Stimulated activated CD4-positive, alpha-beta T cell treated with anti-CD3 and anti-CD28 coated beads, Interleukin-12 subunit alpha, Interleukin-12 subunit beta, amount 100 ng/mL, for 24 hours (primary cell): ENCODE data around the gene CNDP2.
A peak's percentile ranks its signal among the peaks of the same experiment; 100 is the strongest.

ENCODE experiments used
- DNase-seq, 2 experiments: peaks; one replicate each; pipeline ENCODE4 v3.0.0-alpha.2; 2020; ENCODE audit warnings: low read depth in 2 of 2

Gene CNDP2

DNA sequence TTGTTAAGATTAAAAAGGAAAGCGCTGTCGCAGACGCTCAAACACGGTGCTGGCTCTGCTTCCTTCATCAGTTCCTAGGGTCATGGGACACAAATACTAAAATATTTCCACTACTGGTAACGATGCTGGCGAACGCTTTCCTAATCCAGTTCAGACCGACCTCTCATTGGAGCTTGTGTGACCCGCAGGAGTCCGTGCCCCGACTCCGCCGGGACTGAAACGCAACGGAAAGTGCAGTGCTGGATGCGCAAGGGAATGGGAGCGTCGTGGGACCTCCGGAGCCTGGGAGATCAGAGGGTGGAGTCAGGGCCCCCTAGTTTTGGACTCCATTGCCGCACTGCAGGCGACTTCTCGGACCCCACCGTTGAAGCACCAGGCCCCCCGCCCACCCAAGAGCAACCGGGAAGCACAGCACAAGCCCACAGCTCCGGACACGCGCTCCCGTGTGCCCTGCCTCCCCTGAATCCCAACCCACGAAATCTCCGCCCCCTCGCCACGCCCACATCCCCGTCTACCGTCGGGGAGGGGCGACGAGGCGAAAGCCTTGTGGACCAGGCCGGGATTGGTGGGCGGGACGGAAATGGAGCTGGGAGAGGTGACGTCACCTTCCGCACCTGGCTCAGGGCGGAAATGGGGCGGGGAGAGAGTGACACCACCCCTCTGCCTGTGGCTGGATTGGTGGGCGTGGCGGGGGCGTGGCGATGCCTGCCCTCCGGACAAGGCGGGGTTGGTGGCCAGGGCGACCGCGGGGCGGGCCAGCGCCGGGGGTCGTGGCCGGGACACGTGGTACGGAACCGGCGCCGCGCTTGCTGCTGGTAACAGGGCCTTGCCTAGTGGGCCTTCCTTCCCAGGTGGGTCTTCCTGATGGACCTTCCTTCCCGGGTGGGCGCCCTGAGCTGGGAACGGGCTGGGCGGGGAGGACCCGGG lies at the start of gene CNDP2:
Gene CNDP2 (plus strand): TSS at position 783 of the 927 bp plus-strand sequence. CDS start 3,611 bp downstream, outside the sequence.
- DNase-seq: peak; percentile 98 to 100

DNA sequence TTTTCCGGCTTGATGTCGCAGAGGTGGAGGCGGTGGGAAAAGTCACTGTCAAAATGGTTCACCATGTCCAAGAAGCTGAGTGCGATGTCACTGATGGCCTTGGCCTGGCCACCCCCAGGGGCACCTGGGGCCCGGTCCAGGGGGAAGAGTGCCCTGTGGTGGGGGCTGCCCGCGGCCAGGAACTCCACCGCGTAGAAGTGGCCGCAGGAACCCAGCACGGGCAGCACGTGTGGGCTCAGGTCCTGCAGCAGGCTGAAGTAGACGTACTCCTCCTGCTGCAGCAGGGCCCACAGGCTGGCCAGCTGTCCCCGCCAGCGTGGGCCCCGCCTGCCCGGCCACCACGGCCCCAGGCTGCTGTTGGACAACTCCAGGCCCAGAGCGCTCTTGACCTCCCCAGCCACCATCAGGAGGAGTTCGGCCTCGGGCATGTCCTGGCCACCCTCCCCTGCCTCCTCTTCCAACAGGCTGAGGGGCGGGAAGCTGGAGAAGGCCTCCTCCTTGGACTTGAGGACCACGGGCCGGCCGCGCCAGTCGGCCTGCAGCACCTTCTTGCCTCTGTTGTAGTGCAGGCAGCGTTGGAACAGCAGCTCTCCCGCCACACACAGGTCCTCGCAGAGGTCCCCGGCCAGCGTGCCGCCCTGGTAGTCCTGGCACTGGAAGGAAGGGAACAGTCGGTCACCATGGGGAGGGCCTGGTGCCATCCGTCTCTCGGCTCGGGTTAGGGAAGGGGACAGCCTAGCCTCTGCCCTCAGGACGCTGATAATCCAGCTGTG lies 49.3 kb upstream of the CNDP2 start:
- DNase-seq: no peak

DNA sequence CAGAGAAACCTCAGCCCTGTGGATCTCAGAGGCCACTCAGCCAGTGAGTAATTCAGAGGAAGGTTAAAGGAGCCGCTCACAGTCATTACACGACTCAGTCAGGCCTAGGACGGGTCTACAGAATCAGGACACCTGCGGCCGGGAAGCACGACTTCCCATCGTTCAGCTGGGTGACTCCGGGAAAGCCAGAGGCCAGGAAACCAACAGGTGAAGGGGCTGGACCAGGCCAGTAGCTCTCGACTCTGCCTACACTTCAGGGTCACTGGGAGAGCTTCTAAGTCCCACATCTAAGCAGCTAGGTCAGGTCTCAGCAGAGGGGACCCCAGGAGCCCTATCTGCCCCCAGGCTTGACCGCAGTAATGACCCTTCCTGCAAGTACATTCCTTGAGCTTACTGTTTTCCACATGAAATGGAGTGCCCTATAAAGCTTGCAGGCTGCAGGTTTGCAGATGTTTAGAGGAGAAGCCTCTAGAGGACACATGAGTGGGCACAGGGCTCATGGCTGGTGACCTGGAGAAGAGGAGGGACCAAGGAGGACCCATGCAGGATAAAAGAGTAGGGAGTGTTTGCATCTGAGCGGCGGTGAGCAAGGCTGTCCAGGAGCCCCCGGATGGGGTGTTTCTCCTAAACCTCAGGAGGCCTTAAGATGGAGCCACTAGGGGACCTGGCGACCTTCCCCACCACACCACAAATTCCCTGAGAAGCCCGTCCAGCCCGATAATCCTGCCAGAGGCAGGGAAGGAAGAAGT lies 48.6 kb upstream of the CNDP2 start:
- DNase-seq: no peak

DNA sequence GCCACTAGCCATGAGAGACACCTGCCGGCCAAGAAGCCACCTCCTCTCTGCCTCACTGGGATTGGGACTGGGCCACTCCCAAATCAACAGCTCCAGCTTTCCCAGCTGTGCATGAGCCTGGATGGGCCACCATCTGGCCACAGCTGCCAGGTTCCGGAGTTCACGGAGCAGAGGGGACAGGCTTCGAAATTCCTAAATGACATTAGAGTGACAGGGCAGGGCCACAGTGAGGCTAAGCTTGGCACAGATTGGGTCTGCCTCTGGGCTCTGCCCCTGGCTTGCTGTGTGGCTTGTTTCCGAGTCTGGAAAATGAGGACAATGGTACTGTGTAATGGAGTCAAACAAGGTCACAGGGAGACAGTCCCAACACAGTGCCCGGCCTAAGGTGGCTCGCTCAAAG lies 45.5 kb upstream of the CNDP2 start:
- DNase-seq: no peak

DNA sequence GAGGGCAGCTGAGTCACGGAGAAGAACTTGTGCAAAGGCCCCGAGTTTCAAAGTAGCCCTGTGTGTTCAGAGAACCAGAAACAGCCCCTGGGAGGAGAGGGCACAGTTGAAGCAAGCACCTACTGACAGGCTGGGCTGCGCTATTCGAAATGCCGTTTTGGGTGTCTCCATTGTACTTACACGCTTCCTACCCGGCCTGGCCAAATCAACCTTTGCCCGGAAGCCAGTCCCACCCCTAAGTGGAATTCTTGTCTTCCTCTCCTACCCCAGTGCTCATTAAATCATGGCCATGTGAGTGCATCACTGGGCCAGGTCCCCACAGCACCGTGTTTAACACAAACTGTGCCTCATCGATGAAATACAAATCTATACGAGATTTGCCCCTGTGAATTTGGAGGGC lies 45.0 kb upstream of the CNDP2 start:
- no peak for DNase-seq

DNA sequence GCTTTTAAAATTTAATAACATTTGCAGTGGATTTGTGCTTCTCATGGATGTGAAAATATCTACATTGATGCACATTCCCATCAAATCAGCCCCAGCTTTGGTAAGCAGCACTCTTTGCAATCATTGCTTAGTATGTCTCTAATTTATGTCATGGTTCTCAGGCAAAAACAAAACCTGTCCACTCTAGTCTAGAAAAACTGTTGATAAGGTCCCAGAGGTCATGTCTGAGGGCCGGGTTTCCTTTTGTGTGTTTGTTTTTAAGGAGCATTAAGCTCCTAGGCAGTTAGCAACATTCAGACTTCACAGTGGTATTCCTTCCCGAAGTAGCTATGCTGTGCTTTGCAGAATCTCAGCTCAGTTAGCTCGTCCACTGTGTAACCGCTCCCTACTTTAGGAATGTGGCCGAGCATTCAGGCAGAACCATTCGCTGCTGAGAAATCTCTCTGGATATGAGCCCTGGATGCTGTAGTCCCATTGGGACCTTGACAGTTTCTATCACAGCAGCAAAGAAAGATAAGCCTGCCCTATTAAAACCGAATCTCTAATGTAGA lies 43.1 kb upstream of the CNDP2 start:
- no peak for DNase-seq

DNA sequence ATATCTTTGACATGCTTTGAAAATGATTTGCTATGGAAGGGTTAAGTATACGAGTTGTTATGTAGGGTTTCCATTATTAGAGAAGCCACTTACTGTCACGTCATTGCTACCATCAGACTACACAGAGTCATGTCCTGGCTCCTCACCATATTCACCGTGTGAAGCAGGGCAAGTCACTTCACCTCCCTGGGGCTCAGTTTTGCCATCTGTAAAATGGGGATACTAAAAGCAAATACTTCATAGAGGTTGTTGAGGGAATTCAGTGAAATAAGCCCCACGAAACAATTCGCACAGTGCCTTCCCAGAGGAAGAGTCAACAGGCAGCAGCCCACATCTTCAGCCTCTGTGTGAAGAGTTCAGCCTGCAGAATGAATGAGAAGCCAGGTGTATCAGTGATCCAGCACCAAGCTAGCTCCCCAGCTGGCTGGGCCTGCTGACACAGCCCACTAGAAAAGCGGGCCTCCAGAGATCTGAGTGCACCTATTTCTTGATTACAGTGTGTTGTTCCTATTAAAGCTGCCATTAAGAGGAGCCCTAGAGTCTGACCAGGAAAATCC lies 42.4 kb upstream of the CNDP2 start:
- DNase-seq: no peak

DNA sequence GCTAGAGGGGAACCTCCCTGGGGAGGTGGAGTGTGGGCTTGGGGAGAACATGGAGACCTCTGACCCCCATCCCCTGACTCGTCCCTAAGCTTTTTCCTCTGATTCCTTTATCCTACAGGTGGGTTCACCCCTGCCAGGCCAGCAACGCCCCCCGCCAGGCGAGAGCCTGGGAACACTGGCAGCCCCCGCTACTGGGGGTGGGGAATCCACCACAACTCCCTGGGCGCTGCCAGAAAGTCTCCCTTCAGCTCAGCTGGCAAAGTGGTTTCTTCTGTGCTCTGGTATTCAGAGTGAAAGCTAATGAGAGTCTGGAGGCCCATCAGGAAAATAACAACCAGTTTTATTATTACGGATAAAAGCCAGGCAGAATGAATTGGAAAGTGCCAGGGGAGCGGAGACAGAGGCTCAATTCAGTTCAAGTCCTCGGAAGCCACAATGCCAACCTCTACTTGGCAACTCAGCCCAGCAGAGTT lies 41.8 kb upstream of the CNDP2 start:
- no peak for DNase-seq

DNA sequence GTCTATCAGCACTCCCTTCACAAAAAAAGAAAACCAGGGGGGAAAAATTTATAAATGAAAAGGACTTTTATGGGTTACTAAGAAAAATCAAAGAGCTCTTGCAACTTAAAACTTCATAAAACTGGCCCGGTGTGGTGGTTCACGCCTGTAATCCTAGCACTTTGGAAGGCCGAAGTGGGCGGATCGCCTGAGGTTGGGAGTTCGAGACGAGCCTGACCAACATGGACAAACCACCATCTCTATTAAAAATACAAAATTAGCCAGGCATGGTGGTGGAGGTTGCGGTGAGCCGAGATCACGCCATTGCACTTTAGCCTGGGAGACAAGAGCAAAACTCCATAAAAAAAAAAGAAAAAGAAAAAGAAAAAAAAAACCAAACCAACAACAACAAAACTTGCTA lies 40.8 kb upstream of the CNDP2 start:
- DNase-seq: no peak

DNA sequence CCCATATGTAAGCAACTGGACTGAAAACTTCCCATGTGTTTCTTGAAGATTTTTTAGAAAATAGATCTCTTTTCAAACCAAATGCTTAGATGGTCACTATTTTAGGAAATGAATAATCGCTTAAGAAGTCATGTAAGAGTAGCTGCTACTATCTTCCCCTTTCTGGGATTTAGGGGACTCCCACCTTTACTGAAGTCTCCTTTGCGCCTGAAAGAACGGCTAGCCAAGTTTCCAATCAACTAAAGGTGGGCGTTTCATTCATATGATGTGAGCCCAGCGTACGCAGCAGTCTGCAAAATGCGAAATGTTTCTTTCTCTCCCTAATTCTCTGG lies 40.2 kb upstream of the CNDP2 start:
- no peak for DNase-seq

DNA sequence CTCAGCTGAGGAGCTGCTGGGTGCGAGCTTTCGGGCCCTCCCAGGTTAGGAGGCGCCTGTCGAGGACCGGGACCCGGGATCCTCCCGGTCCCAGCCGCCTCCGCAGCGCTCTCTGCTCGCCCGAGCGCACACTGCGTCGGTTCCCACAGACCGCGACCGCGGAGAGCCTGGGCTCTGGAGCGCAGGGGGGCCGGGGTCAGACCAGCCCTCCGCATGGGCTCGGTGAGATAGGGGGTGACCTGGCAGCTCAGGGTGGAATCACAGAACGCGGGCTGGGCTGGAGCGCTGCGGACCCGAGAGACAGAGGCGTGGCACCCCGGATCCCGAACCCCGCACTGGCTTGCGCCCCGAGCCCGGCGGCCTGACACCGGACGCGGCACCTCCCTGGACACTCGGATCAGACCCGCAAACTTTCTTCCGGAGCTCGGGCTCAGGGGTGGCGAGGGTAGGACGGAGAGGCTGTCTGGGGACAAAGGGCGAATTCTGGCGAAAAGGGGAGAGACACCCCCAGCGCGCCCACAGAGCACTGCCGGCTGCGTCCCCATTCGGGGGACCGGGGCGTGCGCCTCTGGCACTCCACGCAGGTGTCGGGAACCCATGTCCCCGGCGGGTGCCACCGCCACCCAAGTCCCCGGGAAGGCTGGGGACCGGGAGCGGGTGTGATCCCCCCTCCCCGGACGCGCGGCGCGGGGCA lies 39.7 kb upstream of the CNDP2 start:
- DNase-seq: no peak

DNA sequence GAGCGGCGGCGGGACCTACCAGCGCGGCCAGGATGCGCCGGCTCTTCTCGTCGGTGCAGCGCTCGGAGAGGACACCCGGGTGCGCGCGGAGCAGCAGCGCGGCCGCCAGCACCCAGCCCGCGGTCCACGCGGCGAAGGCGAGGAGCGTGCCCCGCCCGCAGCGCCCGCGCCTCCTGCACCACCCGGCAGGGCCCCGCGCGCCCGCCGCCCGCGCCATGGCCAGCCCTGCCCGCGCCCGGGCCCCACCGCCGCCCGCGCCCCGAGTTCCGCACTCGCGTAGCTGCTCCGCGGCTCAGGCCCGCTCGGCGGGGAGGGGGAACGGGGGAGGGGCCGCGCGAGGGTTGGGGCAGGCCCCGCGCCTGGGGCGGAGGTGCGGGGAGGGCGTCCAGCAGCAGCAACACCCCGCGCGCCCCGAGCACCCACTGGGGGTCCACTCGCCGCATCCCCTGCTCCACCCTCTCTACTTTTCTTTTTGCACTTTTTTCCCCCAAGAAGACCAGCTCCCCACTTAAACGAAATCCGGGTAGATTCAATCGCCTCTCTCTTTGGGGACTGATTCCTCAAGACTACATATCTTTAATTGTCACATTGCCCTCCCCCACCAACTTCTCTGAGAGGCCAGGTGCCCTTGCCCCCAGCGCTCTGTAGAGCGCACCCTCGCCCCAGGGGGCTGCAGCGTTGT lies 39.0 kb upstream of the CNDP2 start, which contains the start of gene DIPK1C:
Gene DIPK1C (minus strand): TSS at position 266 of the 682 bp plus-strand sequence. CDS start 49 bp downstream, at position 217.
- no peak for DNase-seq

DNA sequence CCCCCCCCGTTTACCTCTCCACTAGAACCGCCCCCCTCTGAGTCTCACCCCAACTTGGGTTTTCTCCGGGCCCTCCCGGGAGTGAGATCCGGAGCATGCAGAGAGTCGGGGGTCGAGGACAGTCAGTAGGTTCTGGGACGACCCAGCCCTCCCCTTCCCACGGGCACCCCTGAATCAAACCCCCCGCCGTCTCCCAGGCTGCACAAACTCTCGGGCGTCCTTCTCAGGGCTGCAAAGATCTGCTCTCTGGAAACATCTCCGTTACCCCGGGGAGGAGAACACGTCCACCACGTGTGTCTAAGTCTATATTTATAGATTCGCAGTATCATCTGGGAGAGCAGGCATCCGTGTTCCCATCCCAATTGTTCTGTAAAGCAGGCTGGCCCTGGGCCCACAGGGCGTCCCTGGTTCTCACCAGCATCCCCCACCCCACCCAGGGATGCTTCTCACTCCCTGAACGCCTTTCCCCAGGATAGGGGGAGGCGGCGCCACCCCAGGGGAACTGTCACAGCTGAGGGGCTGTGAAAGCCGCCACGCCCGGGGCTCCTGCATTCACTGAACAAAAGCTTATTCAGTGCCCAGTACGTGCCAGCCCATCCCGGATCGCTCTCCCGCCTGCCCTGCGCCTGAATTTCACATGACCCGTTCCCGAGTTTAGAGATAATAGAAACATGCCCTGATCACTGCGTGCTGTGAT lies 38.3 kb upstream of the CNDP2 start:
- DNase-seq: no peak

DNA sequence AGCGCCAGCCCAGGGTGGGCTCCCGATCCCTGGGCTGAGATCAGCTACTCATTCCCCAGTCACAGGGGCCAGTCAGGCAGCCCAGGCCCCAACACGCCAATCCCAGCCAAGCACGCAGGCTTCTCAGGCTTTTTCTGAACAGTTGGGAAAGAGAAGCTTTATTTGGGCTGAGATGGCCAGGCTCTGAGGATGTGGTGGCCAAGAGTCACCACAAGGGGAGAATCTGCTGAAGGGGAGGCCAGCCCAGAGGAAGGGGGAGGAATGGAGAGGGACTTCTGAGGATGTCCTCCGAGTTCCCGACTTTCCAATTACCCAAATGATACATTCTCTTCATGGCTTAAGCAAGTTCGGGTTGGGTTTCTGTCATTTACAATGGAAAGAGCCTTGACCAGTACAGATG lies 36.3 kb upstream of the CNDP2 start:
- no peak for DNase-seq

DNA sequence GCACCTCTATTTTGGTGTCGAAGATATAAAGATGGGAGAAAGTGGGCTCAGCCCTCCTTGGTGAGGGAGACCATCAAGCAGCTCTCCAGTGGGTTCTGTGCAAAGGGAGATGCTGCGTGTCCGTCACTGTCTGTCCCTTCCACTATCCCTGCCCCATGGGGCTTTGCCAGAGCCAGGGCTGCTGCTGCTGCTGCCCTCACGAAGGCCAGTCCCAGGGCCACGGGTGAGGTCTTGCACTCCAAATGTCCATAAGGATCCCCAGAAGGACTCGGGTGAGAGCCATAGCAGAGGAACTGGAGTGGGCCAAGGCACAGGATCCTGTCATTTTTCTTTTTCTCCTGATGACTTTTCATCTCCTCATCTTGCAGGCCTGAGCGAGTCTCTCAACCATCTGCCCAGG lies 35.3 kb upstream of the CNDP2 start:
- no peak for DNase-seq

DNA sequence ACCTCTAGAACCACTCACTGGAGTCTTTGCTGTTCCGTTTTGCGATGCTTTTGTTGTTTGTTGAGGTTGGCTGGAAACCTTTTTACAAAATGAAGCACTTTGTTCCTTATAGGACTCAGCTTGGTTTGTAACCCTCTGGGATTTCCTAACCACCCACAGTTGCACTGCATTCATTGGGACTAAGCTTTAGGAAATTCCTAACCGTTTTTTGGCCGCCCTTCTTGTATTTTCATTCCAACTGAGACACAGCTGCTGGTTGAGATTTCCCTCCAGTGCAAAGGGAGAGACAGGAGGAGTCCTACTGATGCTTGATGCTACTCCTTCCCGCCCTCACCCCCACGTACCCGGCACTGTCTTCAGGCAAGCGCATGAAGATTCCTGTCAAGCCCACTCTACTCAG lies 32.9 kb upstream of the CNDP2 start:
- DNase-seq: no peak

DNA sequence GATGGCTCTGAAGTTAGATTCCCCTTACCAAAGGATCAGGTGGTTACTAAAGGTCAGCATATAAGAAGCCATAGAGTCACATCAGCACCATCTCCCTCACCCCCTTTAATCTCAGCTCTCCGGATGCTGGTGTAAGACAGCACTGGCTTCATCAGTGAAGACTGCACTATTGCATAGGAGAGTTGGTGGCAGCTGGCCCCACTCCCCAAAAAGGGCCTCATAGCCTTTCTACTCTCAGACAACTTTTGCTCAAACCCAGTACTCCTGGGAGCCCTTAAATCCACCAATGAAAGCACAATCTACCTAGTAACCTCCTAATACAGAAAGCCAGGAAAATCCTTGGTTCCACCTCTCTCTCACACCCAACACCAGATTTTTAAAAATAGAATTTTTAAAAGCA lies 32.2 kb upstream of the CNDP2 start:
- DNase-seq: no peak

DNA sequence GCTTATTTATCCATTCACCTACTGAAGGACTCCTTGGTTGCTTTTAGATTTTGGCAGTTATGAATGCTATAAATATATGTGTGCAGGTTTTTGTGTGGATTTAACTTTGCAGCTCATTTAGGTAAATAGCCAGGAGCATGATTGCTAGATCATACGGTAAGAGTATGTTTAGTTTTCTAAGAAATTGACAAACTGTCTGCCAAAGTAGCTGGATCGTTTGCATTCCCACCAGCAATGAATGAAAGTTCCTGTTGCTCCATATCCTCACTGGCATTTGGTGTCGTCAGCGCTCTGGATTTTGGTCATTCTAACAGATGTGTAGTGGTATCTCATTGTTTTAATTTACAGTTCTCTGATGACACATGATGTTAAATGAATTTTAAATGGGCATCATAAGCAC lies 30.4 kb upstream of the CNDP2 start:
- no peak for DNase-seq

DNA sequence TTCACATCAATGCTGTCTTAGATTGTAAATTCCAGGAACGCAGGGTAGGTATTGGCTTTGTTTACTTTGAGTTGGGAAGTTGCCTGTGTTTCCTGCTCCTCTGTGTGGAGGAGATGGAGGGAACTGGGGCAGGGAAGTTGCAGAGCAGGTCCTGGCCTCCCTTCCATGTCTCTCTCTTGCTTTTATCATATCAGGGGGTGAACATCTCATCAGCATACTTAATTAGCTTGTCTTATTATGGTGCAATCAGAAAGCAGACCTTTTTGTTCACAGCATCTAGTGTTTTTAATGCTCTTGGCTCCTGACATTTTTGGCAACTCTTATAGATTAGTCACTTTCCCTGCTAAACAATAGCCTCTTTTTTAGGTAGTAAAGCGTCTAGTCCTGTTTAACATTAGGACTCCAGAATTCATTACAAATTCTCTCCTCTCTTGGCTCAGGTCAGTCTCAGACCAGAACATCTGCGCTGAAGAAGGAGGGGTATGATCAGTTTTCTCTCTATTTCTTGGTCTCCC lies 27.6 kb upstream of the CNDP2 start:
- no peak for DNase-seq
